Neural cell (in vitro differentiated cells): Measurements from ENCODE around the gene SUSD5. TPM values are rescaled to one million over a fixed set of nuclear protein-coding genes. Genes with fewer than 3 reads are reported as not detected.

Source experiments
- H2AFZ ChIP-seq: fragments of 200-600, 300-800 bp; sonication (generic), shearing (Covaris generic); 2 replicates; pipeline ENCODE4 v1.6.0; 2014; ENCODE audit warnings: low read depth, mild to moderate bottlenecking, antibody characterized with exemption, low read length, moderate library complexity
- H3F3A ChIP-seq: fragments of 200-600 bp; shearing (Covaris generic); 2 replicates; pipeline ENCODE4 v1.6.1; 2016; ENCODE audit warnings: mild to moderate bottlenecking, moderate library complexity, mixed read lengths, antibody characterized with exemption, low read length; ENCODE audit not compliant: insufficient read depth, poor library complexity, severe bottlenecking
- H3K27ac ChIP-seq: fragments of 200-600, 300-800 bp; sonication (generic), shearing (Covaris generic); 2 replicates; pipeline ENCODE4 v1.5.1; 2014; ENCODE audit warnings: mild to moderate bottlenecking, low read length, moderate library complexity
- H3K27me3 ChIP-seq: fragments of 300-800, 200-600 bp; sonication (generic), shearing (Covaris generic); 2 replicates; pipeline ENCODE4 v1.6.0; 2014; ENCODE audit warnings: mild to moderate bottlenecking, low read depth, low read length, moderate library complexity; ENCODE audit not compliant: insufficient read depth
- H3K36me3 ChIP-seq: fragments of 300-800, 200-600 bp; sonication (generic), shearing (Covaris generic); 2 replicates; pipeline ENCODE4 v1.5.1; 2014; ENCODE audit warnings: mild to moderate bottlenecking, antibody characterized with exemption, low read length, moderate library complexity; ENCODE audit not compliant: insufficient read depth
- H3K4me2 ChIP-seq: fragments of 300-800, 200-600 bp; sonication (generic), shearing (Covaris generic); 2 replicates; pipeline ENCODE4 v1.6.0; 2014; ENCODE audit warnings: mild to moderate bottlenecking, low read length
- H3K4me3 ChIP-seq: fragments of 300-800, 200-600 bp; sonication (generic), shearing (Covaris generic); 2 replicates; pipeline ENCODE4 v1.5.1; 2014; ENCODE audit warnings: mild to moderate bottlenecking, low read length, moderate library complexity
- H3K79me2 ChIP-seq: fragments of 200-600 bp; shearing (Covaris generic); replicated peaks from 2 replicates; pipeline ENCODE4 v1.6.0; 2014; ENCODE audit warnings: mild to moderate bottlenecking, low read length, moderate library complexity; ENCODE audit not compliant: insufficient read depth
- H3K9ac ChIP-seq: fragments of 300-800, 200-600 bp; sonication (generic), shearing (Covaris generic); 2 replicates; pipeline ENCODE4 v1.6.1; 2016; ENCODE audit warnings: mild to moderate bottlenecking, low read length, mixed read lengths
- H3K9me2 ChIP-seq: fragments of 200-600 bp; shearing (Covaris generic); 2 replicates; pipeline ENCODE4 v1.6.1; 2016; ENCODE audit warnings: mild to moderate bottlenecking, low read length, mixed read lengths; ENCODE audit not compliant: insufficient read depth
- H3K9me3 ChIP-seq: fragments of 200-600, 300-800 bp; sonication (generic), shearing (Covaris generic); 2 replicates; pipeline ENCODE4 v1.6.1; 2016; ENCODE audit warnings: mild to moderate bottlenecking, mixed run types, low read length, moderate library complexity, mixed read lengths
- H4K20me1 ChIP-seq: fragments of 200-600 bp; shearing (Covaris generic); 2 replicates; pipeline ENCODE4 v1.6.1; 2016; ENCODE audit warnings: mild to moderate bottlenecking, mixed run types; ENCODE audit not compliant: insufficient read depth
- CTCF ChIP-seq: fragments of 450-650 bp; IDR thresholded peaks from 2 replicates; pipeline ENCODE4 v1.5.1; 2014; ENCODE audit warnings: antibody characterized with exemption, mild to moderate bottlenecking, moderate library complexity; ENCODE audit not compliant: poor library complexity, severe bottlenecking
- EP300 ChIP-seq: fragments of 450-650 bp; conservative IDR thresholded peaks from 2 replicates; pipeline ENCODE4 v1.6.1; 2014; ENCODE audit warnings: antibody characterized with exemption, mild to moderate bottlenecking, moderate library complexity; ENCODE audit not compliant: poor library complexity, severe bottlenecking
- EZH2 ChIP-seq: fragments of 200-600, 300-800 bp; shearing (Covaris generic), sonication (generic); IDR thresholded peaks from 2 replicates; pipeline ENCODE4 v1.6.1; 2014; ENCODE audit warnings: antibody characterized with exemption, low read length, borderline replicate concordance, mild to moderate bottlenecking; ENCODE audit not compliant: insufficient read depth, poor library complexity, severe bottlenecking
- MXI1 ChIP-seq: fragments of 450-650 bp; conservative IDR thresholded peaks from 2 replicates; pipeline ENCODE4 v1.6.1; 2014; ENCODE audit warnings: antibody characterized with exemption, mild to moderate bottlenecking; ENCODE audit not compliant: poor library complexity, severe bottlenecking
- POLR2AphosphoS5 ChIP-seq: IDR thresholded peaks from 2 replicates; pipeline ENCODE4 v1.6.1; 2012
- RAD21 ChIP-seq: fragments of 450-650 bp; conservative IDR thresholded peaks from 2 replicates; pipeline ENCODE4 v1.6.1; 2014; ENCODE audit warnings: antibody characterized with exemption, mild to moderate bottlenecking, moderate library complexity
- REST ChIP-seq: IDR thresholded peaks from 2 replicates; pipeline ENCODE4 v1.6.1; 2012; ENCODE audit warnings: borderline replicate concordance
- SMC3 ChIP-seq: fragments of 450-650 bp; conservative IDR thresholded peaks from 2 replicates; pipeline ENCODE4 v1.6.1; 2014; ENCODE audit warnings: antibody characterized with exemption, mild to moderate bottlenecking, moderate library complexity; ENCODE audit not compliant: poor library complexity
- TAF1 ChIP-seq: IDR thresholded peaks from 2 replicates; pipeline ENCODE4 v1.6.1; 2012; ENCODE audit warnings: low read depth
- polyA plus RNA-seq: library from polyadenylated mRNA; depleted of rRNA; stranded (reverse); fragments of >200 nt; gene quantifications from 2 replicates; pipeline ENCODE4 v1.2.3, GENCODE V29; 2014

The SUSD5 gene
- polyA plus RNA-seq, 1 donor from 2014 or later, result 0.74 TPM

GRCh38 chr3:33152363-33153360 lies 65.9 kb downstream of the SUSD5 start:
- TF ChIP-seq EP300, result no peak
- TF ChIP-seq MXI1, result no peak
- TF ChIP-seq RAD21, result no peak
- no peak for TF ChIP-seq POLR2AphosphoS5
- TF ChIP-seq SMC3, result no peak
- TF ChIP-seq CTCF, result no peak
- TF ChIP-seq TAF1, result no peak
- no peak for TF ChIP-seq EZH2
- H3K27me3 ChIP-seq, result no peaks in the 10 kb centered on the region
- no peaks in the 10 kb centered on the region for H3F3A ChIP-seq
- no peak overlapping the region for H2AFZ ChIP-seq
- H3K9me3 ChIP-seq, result no peaks in the 10 kb centered on the region
- H3K27ac ChIP-seq, result no peak overlapping the region
- no peaks in the 10 kb centered on the region for H3K9me2 ChIP-seq
- no peaks in the 10 kb centered on the region for H3K36me3 ChIP-seq
- no peak overlapping the region for H3K9ac ChIP-seq
- H4K20me1 ChIP-seq, result no peaks in the 10 kb centered on the region
- H3K4me3 ChIP-seq, result no peak overlapping the region
- H3K4me2 ChIP-seq, result no peak overlapping the region
- no peaks in the 10 kb centered on the region for H3K79me2 ChIP-seq

- H3F3A ChIP-seq, result no peaks in the 10 kb centered on the region
- H4K20me1 ChIP-seq, result no peaks in the 10 kb centered on the region
- no peak for TF ChIP-seq TAF1
- TF ChIP-seq EP300, result no peak
- TF ChIP-seq SMC3, result no peak
- no peak for TF ChIP-seq POLR2AphosphoS5
- TF ChIP-seq EZH2, result no peak
- no peak for TF ChIP-seq MXI1
- TF ChIP-seq REST, result no peak
- H3K9ac ChIP-seq, result no peak overlapping the region
- H3K27ac ChIP-seq, result no peak overlapping the region
- no peak overlapping the region for H3K4me2 ChIP-seq
- no peaks in the 10 kb centered on the region for H3K36me3 ChIP-seq
- no peaks in the 10 kb centered on the region for H3K27me3 ChIP-seq
- no peaks in the 10 kb centered on the region for H3K9me3 ChIP-seq
- no peak overlapping the region for H3K4me3 ChIP-seq
- no peaks in the 10 kb centered on the region for H3K79me2 ChIP-seq
- no peaks in the 10 kb centered on the region for H3K9me2 ChIP-seq
- H2AFZ ChIP-seq, result no peak overlapping the region
Observed at GRCh38 chr3:33149342-33149741, 69.3 kb downstream of the SUSD5 start.
